HTR-8/SVneo (cell line): ENCODE data around the gene SCO1.

Experiments used
- DNase-seq: peaks from one replicate; pipeline ENCODE4 v3.0.0; 2011; ENCODE audit warnings: low spot score, mixed read lengths; ENCODE audit not compliant: insufficient read length
- FAIRE-seq: peaks from 2 replicates; lab custom pipeline; 2011; peaks lifted over from hg19 to GRCh38; lab: Jason Lieb, UNC

The SCO1 gene

GRCh38 chr17:10623737-10624338 is 73.5 kb downstream of the SCO1 start:
- FAIRE-seq (no peak), DNase-seq (no peak)

DNA sequence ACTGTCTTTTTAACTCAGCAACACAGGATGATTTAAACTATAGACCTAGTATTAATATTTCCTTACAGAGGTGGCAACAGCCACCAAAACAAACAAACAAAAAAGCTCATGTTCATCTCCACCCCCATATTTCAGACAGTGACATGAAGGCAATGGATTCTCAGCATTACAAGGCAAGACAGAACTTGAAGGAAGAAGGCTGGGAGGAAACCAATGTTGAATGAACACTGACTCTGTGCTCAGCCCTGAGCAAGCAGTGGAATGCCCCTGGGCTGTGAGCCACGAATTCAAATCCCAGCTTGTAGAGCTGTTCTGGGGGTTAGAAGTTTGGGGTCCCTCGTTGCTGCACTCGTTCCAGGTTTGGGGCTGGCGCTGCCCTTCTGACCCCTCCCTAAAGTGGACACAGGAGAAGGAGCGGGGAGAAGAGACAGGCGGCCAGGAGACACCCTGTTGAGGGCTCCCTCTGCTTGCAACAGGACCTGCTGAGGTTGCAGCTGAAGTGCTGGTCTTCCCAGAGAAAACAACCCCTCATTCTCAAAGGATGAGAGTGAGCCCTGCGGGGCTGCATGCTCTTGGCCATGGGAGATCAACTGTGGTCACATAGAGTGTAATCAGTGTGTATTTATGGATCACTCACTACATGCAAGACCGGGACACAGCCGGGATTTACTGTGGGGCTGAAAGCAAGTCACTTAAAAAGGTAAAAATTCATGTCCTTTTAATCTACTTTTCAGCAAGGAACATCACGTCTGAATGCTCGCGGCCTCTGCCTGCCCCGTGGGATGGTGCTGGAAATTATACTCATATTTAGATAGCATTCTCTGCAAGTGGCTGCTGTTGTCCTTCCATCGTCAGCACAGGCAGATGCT is 74.5 kb downstream of the SCO1 start:
- DNase-seq (no peak), FAIRE-seq (no peak)
